HG03025 (cell line): ENCODE data around the gene PARD6B.

Experiments used
- ATAC-seq: cut with Tn5 transposase; IDR thresholded peaks from one replicate; pipeline ENCODE4 v1.9.1; 2021; ENCODE audit warnings: mild to moderate bottlenecking, moderate library complexity; ENCODE audit not compliant: unreplicated experiment, low FRiP score

Gene PARD6B

GRCh38 chr20:50721881-50722281 is 9.5 kb upstream of the PARD6B start:
- ATAC-seq, result no peak

GRCh38 chr20:50722424-50723155 is 8.8 kb upstream of the PARD6B start:
- ATAC-seq, result no peak

GRCh38 chr20:50723672-50724071 is 7.7 kb upstream of the PARD6B start:
- no peak for ATAC-seq

- no peak for ATAC-seq
Measured at GRCh38 chr20:50724112-50724725, 7.2 kb upstream of the PARD6B start.

GRCh38 chr20:50724851-50725723 is 6.3 kb upstream of the PARD6B start:
- ATAC-seq, result no peak

GRCh38 chr20:50725724-50726005 is 5.7 kb upstream of the PARD6B start:
- no peak for ATAC-seq

GRCh38 chr20:50726955-50727791 is 4.2 kb upstream of the PARD6B start:
- ATAC-seq, result no peak

GRCh38 chr20:50727792-50728485 is 3.4 kb upstream of the PARD6B start:
- ATAC-seq, result no peak

GRCh38 chr20:50728486-50728980 is 2.8 kb upstream of the PARD6B start:
- ATAC-seq, result no peak

GRCh38 chr20:50728981-50729874 is 2.2 kb upstream of the PARD6B start:
- ATAC-seq, result no peak

- ATAC-seq, result no peak
Measured at GRCh38 chr20:50729901-50730764, 1.2 kb upstream of the PARD6B start.

- ATAC-seq, result no peak
Measured at GRCh38 chr20:50730765-50731054, 670 bp upstream of the PARD6B start.

GRCh38 chr20:50731930-50732690 is 730 bp downstream of the PARD6B start:
- ATAC-seq, result no peak

- ATAC-seq, result no peak
Measured at GRCh38 chr20:50733644-50734349, 2.4 kb downstream of the PARD6B start.

GRCh38 chr20:50734730-50735679 is 3.6 kb downstream of the PARD6B start:
- ATAC-seq, result no peak

- ATAC-seq, result no peak
Measured at GRCh38 chr20:50735813-50736212, 4.4 kb downstream of the PARD6B start.
